Effector CD4-positive, alpha-beta T cell (primary cell): ENCODE results near the gene NLGN2.

Experiments used
- DNase-seq: peaks from one replicate; pipeline ENCODE4 v3.0.0-alpha.2; 2020

Gene NLGN2

GRCh38 chr17:7467498-7467897 is 59.9 kb downstream of the NLGN2 start:
- no peak for DNase-seq

DNA sequence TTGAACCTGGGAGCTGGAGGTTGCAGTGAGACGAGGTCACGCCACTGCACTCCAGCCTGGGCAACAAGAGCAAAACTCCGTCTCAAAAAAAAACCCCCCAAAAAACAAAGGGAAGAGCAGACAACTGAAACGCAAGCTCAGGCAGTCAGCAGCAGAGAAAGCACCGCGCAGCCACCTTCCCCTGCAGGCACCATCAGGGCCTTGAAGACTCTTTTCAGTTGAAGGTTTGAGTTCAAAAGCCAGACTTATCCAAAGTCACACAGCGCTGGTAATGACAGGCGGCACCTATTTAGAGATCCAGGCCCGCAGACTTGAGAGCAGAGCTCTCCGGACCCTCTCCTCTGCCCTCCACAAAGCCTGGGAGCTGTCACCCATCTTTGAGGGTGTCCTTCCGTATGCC is 60.6 kb downstream of the NLGN2 start:
- no peak for DNase-seq

DNA sequence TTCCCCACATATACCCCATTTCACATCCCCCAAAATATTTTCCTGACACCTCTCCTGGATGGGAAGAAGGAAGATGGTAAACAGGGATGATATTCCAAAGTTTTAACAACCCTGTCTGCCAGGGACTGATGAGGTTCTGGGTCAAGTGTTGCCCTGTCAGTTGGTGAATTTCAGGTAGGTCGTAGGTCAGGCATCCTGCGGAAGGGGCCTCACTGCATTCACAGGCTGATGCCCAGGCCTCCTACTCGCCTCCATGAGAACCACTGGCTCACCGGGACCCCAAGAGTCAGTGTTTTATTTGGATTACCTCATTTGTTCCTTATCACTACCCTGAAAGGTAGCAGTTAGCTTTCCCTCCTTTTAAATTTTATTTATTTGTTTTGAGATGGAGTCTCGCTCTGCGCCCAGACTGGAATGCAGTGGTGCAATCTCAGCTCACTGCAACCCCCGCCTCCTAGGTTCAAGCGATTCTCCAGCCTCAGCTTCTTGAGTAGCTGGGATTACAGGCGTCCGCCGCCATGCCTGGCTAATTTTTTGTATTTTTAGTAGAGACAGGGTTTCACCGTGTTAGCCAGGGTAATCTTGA is 61.3 kb downstream of the NLGN2 start:
- DNase-seq, result no peak
